ENCODE data around the gene PXYLP1. TPM values are rescaled to one million over a fixed set of nuclear protein-coding genes. Genes with fewer than 3 reads are reported as not detected.

PXYLP1 gene
- 30.9 and 33.5 TPM in 2 replicates for total RNA-seq
- long read RNA-seq, transcript PXYLP1-201 (6 exons, 3,281 nt), result major isoform, 10 of 24 reads
- long read RNA-seq, partial matches to known transcripts, result 3 of 24 reads
- long read RNA-seq, other reads (novel, unspliced or antisense), result 11 of 24 reads

- Mint-ChIP-seq H3K4me3 (peak within 1 kb of the TSS; percentile 90), H3K27ac (ENCODE audit: unreplicated experiment) (peak within 1 kb of the TSS; percentile 87), H3K27me3 (ENCODE audit: low read depth) (peaks cover 7% of the 10 kb centered on the region), H3K36me3 (ENCODE audit: low read depth) (peaks cover 3% of the 10 kb centered on the region), H3K9me3 (no peaks in the 10 kb centered on the region), H3K4me1 (peaks cover 35% of the 10 kb centered on the region)
- TF ChIP-seq CTCF (conservative IDR thresholded peaks at IDR 0.05), result peak; percentile 85
- peak; percentile 92 for DNase-seq (ENCODE audit: low read depth, low spot score)
Measured at GRCh38 chr3:141231101-141231951, at the start of gene PXYLP1. PXYLP1 (plus strand) TSS chr3:141231825; CDS start chr3:141260176, 28,351 bp downstream.

- H3K4me3 Mint-ChIP-seq, result no peak overlapping the region
- DNase-seq (ENCODE audit: low read depth, low spot score), result no peak
- H3K36me3 Mint-ChIP-seq (ENCODE audit: low read depth), result peaks cover 7% of the 10 kb centered on the region
- no peak for TF ChIP-seq CTCF (conservative IDR thresholded peaks at IDR 0.05)
- peaks cover 5% of the 10 kb centered on the region for H3K4me1 Mint-ChIP-seq
- H3K9me3 Mint-ChIP-seq, result peaks cover 7% of the 10 kb centered on the region
- no peak overlapping the region for H3K27ac Mint-ChIP-seq (ENCODE audit: unreplicated experiment)
- H3K27me3 Mint-ChIP-seq (ENCODE audit: low read depth), result no peaks in the 10 kb centered on the region
Measured at GRCh38 chr3:141183606-141184005, 48.0 kb upstream of the PXYLP1 start.

GRCh38 chr3:141184430-141184829 is 47.2 kb upstream of the PXYLP1 start:
- Mint-ChIP-seq H3K4me3 (no peak overlapping the region), H3K27ac (ENCODE audit: unreplicated experiment) (no peak overlapping the region), H3K9me3 (peaks cover 5% of the 10 kb centered on the region), H3K4me1 (peaks cover 5% of the 10 kb centered on the region), H3K27me3 (ENCODE audit: low read depth) (no peaks in the 10 kb centered on the region), H3K36me3 (ENCODE audit: low read depth) (peaks cover 6% of the 10 kb centered on the region)
- no peak for TF ChIP-seq CTCF (conservative IDR thresholded peaks at IDR 0.05)
- DNase-seq (ENCODE audit: low read depth, low spot score), result no peak

GRCh38 chr3:141191097-141191749 is 40.4 kb upstream of the PXYLP1 start:
- no peaks in the 10 kb centered on the region for H3K27me3 Mint-ChIP-seq (ENCODE audit: low read depth)
- no peak for DNase-seq (ENCODE audit: low read depth, low spot score)
- peaks cover 3% of the 10 kb centered on the region for H3K9me3 Mint-ChIP-seq
- TF ChIP-seq CTCF (conservative IDR thresholded peaks at IDR 0.05), result no peak
- H3K36me3 Mint-ChIP-seq (ENCODE audit: low read depth), result peaks cover 8% of the 10 kb centered on the region
- H3K4me1 Mint-ChIP-seq, result peaks cover 9% of the 10 kb centered on the region
- H3K4me3 Mint-ChIP-seq, result no peak overlapping the region
- H3K27ac Mint-ChIP-seq (ENCODE audit: unreplicated experiment), result no peak overlapping the region

- peaks cover 9% of the 10 kb centered on the region for H3K4me1 Mint-ChIP-seq
- no peaks in the 10 kb centered on the region for H3K27me3 Mint-ChIP-seq (ENCODE audit: low read depth)
- H3K9me3 Mint-ChIP-seq, result peaks cover 3% of the 10 kb centered on the region
- H3K36me3 Mint-ChIP-seq (ENCODE audit: low read depth), result peaks cover 8% of the 10 kb centered on the region
- no peak overlapping the region for H3K4me3 Mint-ChIP-seq
- no peak overlapping the region for H3K27ac Mint-ChIP-seq (ENCODE audit: unreplicated experiment)
- peak; percentile 100 for DNase-seq (ENCODE audit: low read depth, low spot score)
- TF ChIP-seq CTCF (conservative IDR thresholded peaks at IDR 0.05), result peak; percentile 99
Measured at GRCh38 chr3:141192345-141192744, 39.3 kb upstream of the PXYLP1 start.

Measured in neural crest cell (in vitro differentiated cells).